GM21526 (cell line): ENCODE results near the gene MICU1.
"Not testable (repeated sequence)": the region's sequence is repeated elsewhere in the genome, so short reads cannot be mapped to it uniquely, and the experiment has no call there.

Source experiments
- ATAC-seq: cut with Tn5 transposase; IDR thresholded peaks from one replicate; pipeline ENCODE4 v1.9.1; 2021; ENCODE audit warnings: moderate library complexity; ENCODE audit not compliant: unreplicated experiment, low FRiP score

Gene MICU1

DNA sequence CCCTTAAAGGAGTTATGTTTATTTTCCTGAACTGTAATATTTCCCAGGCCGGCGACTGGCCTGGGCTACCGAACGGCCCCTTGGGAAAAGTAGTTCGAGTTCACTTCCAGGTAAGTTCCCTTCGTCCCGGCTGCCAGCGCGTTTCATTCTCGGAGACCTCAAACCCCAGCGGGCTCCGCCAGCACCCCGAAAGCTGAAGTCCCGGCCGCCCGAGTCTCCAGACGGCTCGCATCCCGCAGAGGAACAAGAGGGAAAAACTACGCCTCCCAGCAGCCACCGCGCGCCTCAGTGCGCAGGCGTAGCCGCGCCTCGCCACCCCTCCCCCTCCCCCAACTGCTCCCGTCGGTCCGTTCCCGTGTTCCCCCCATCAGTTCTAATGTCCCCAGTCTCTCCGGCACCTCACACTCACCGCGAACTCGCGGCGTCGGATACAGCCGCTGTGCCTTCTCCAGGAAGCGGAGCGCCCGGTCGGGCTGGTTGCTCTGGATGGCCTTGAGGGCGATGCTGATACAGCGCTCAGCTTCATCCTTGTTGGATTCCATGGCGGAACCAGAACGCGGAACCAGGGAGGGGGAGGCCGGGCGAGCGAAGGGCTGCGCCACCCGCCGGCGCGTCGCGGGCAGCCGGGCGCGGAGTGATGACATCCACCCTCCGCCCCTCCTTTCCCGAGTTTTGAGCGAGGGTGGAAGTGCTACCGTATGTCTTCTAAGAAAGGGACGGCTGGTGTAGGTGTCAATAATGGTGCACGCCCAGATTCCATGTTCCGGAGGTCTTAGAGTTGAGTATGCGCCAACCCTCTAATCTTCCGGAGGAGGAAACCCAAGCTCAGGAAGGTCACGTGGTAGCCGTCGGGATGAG lies 271.3 kb downstream of the MICU1 start, which contains the start of gene DNAJB12:
Gene DNAJB12, minus strand, starts transcription at position 564 of the 858 bp plus-strand sequence. Its CDS starts 22 bp downstream, at position 542.
- ATAC-seq: peak; percentile 55

- no peak for ATAC-seq
These were observed 271.9 kb downstream of the MICU1 start for GRCh38 chr10:72353965-72354355.

DNA sequence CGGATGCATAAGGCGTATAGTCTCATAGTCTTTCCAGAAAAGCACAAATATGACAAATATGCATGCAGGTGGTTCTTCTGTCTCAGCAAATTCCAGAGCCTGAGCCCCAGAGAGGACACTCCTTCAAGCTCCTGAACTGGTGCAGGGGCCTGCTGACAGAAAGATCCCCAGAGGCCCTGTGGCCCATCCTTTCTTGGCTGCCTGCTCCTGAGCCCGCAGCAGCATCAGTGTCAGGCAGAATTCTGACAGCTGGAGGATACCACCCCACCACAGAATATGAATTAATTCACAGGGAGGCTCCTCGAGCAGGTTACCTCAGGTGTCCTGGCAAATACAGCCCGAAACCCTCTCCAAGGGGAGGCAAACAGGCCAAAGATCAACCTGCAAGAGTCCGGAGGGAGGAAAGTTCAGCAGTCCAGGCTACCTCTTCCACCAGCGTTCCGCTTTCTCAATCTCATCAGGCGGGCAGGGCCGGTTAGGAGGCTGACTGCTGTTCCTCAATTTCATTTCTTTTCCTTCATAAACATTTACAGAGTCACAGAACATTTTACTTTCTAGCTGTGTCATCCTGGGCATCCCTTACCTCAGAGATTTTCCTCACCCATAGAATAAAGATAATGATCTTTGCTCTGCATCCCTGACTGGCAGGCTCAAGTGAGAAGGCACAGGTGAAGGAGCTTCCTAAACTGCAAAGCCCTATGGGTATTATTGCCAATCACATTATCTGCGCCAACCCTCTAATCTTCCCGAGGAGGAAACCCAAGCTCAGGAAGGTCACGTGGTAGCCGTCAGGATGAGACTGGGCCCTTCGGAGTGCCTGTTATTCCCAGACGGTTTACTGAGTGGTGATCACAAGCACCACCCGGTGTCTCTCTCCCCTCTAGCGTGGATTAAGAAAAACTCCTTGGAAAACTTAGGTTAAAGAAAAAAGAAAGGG lies 272.6 kb downstream of the MICU1 start:
- no peak for ATAC-seq

- ATAC-seq: no peak
These were observed 274.4 kb downstream of the MICU1 start for GRCh38 chr10:72351479-72351878.

DNA sequence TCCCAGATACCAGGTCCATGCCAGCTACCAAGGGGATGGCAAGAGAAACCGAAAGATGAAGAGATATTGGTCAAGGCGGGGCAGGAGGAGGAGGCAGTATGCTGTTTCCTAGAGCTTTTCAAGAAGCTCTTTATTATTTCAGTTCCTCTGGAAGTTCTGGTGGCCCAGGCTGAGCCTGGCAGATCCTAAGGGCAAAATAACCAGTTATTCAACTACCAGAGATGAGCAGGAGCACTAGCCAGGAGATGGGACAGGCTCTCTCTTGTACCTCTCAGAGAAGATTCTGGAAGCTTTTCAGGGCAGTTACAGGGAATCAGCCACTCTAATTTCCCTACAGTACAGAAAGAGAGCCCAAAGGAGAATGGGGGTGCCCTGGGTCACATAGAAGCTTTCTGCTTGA lies 276.4 kb downstream of the MICU1 start:
- ATAC-seq: no peak

DNA sequence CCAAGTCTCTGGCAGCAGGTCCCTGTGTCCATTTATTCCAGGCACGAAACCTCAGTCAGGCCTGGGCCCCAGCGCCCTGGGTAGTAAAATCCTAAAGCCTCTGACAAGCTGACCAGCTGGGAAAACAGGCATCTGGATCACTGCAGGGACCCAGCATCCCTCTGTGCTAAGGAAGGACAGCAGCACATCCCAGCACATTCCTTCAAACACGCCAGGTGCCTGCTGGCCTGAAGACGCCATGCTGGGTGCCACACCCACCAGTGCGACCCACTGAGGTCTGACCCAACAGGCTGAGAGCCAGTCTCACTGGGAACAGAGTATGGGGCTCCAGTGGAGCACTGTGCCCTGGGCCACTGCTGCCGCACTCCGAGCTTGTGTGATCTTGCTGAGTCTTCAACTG lies 277.6 kb downstream of the MICU1 start:
- ATAC-seq: no peak

- ATAC-seq: not testable (repeated sequence)
These were observed 279.8 kb downstream of the MICU1 start for GRCh38 chr10:72346117-72346516.

DNA sequence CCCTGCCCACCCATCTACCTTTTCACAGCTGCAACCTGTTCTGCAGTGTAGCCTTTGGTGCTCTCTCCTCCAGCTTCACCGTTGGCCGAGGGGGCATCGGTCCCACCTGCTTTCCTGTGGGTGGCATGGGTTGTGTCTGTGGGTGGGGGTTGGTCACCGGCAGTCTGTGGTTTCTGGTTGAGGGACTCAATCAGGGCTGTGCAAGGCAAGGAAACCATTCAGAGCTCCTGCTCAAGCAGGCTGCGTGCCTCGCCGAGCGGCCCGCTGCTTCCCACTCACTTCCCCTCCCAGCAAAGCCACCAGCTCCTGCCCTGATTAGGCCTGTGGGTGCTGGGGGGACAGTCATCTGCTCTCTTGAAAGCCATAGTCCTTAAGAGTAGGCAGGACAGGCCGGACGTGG lies 280.9 kb downstream of the MICU1 start:
- no peak for ATAC-seq

DNA sequence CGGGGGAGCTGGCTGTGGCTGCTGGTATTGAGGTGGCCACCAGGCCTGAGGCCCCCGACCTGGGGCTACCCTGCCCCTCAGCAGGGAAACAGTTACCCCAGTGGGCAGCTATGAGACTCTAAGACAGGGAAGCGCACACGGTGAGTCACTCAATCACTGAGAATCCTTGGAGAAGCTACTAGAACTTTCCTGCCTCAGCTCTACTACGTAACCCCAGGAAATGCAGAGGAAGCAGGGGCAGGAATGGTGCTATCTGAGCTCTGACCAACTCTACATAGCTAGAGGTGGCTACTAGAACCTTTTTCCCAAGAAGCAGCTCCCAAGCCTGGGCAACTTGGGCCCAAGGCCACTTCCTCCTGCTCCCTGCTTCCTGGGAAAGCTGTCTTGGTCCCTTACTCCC lies 283.0 kb downstream of the MICU1 start:
- no peak for ATAC-seq

GRCh38 chr10:72340510-72341261 lies 285.2 kb downstream of the MICU1 start:
- peak; percentile 37 for ATAC-seq

DNA sequence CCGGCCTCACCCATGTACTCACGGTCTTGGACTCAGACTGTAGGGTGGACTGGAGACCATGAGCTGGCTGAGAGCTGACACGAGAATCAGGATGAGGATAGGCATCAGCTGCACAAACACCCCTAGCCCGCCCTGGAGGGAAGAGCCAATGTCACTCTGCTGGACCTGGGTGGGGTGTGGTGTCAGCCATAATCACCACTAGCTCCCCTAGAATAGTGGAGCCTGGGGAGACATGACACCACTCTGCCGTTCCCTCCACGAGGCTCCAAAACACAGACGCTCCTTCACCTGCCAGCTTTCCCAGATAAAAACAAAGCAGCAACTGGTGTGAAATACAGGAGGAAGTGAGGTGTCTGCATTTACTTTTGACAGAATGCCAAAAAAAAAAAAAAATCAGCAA lies 287.7 kb downstream of the MICU1 start:
- ATAC-seq: no peak

DNA sequence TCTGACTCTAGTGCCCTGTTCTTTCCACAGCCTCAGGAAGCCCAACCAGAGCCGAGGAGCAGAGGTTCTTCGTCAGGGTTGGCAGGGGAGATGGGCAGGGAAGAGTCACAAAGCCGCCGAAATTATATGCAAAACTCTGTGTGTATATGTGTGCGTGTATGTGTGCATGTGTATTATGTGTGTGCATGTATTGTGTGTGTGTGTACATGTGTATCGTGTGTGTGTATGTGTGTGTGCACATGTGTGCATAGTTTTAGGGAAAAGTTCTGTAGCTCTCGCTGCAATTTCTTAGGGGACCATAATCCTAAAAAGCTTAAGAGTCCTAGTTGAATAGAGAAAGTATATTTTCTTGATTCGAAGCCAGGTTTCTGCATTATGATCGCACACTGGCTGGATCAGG lies 288.2 kb downstream of the MICU1 start:
- ATAC-seq: no peak

DNA sequence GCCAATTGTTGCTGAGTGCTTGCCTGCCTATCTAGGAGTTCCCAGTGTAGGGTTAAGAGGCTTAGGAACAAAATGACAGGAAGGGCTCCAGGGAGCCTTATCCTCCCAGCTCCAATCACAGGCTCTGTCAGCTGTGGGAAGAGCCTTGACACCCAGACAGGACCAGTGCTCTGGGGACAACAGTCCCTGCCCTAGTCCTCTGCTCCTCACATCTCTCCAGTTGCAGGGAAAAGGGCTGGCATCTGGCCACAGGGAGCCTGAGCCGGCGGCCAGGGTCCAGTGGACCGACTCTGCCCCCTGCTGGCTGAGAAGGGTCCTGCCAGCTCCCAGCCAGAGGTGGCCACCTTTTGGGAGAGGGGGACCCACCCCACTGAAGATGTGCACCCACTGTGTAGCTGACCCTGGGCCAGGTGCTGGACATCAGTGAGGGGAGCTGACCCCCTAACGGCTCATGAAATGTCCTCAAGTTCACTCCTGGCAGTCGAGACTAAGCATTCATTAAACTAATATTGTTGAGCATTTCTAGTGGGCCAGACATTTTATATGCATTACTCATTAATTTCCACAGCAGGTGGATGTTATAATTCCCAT lies 288.7 kb downstream of the MICU1 start:
- no peak for ATAC-seq

GRCh38 chr10:72336259-72337038 lies 289.4 kb downstream of the MICU1 start:
- ATAC-seq: no peak

DNA sequence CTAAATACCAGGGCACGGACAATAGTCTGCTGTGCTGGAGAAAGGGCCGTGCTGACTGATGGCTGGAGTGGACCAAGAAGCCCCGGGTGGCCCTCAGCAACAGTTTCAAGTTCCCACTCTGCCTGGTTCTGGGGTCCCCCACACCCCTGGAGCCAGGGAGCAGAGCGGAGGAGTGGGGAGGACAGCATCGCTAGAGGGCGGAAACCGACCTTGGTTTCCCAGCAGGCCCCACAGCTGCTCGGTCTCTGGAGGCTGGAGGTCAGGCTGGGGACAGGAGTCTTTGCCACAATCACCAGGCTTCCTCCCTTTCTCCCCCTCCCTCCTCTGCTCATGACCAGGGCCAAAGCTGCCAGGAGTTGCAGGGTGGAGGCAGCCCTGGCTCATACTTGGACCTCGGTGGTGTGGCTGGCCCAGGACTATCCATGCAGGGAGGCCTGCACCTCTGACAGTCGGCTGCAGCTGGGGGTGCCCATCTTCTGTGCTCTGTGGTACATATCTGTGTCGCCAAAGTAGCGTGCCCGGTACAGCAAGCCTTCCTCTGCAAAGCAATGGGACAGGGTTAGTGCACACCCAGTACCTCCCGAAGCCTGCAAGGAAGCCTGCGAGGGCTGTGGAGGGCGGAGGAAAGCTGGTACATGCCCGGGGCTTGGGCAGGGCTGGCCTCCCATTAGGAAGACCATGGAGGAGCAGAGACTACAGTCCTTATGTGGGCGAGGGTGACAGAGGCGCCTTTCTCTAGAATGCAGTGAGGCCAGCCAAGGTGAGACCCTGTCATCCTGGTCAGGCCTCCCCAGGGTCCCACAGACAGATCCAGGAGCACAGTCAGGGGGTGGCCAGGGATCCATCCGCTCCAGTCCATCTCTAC lies 290.3 kb downstream of the MICU1 start:
- peak; percentile 28 for ATAC-seq

DNA sequence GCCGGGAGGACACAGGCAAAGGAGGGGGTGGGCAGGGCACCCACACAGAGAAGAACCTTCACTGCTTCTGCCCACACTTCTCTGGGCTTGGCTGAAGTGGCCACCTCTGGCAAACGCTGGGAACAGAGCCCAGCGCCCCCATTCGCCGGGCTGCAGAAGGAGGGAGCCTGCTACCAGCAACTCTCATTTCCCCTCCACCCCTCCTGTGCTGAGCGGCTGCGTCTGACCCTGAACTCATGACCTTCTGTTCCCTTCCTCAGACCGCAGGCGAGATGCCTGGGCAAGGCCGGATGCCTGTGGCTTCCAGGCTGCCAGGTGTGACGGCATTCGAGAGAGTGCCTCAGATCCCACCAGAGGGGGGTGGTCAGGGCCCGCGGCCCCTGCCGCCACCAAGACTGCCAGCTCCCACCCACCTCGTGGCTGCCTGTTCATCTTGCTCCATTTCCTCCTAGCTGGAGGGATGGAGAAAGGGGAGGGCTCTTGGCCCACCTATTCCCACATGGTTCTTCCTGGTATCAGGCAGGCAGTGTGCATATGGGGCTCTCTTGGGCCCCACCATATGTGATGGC lies 291.0 kb downstream of the MICU1 start:
- ATAC-seq: peak; percentile 53

- ATAC-seq: no peak
These were observed 291.6 kb downstream of the MICU1 start for GRCh38 chr10:72334196-72334824.
